CD4-positive, alpha-beta T cell (primary cell): ENCODE data around the gene ARID1B. TPM values are rescaled to one million over a fixed set of nuclear protein-coding genes. Genes with fewer than 3 reads are reported as not detected.

Experiments
- ATAC-seq: fragments of 200-7000 bp; cut with Tn5 transposase; one replicate; pipeline ENCODE4 v1.10.0; 2022; ENCODE audit warnings: mild to moderate bottlenecking; ENCODE audit not compliant: poor library complexity
- CTCF ChIA-PET: fragments of 350-600 bp; sonication (Branson Sonifier 250); formaldehyde crosslinking; loops from one replicate; lab custom pipeline; 2021; ENCODE audit warnings: antibody characterized with exemption, inconsistent platforms; lab: Charles Lee
- POLR2A ChIA-PET: fragments of 350-600 bp; sonication (Branson Sonifier 250); formaldehyde crosslinking; loops from one replicate; lab custom pipeline; 2021; ENCODE audit warnings: antibody characterized with exemption, inconsistent platforms; lab: Charles Lee
- DNase-seq, 14 experiments: peaks; one replicate each; pipeline ENCODE4 v3.0.0-alpha.2; 2013 to 2020; ENCODE audit warnings: mixed read lengths in 2 of 14
- H3K27ac ChIP-seq, 2 donors: one replicate each; pipeline versions ENCODE4 v1.5.1 to v1.7.0; 2013; ENCODE audit warnings: low read length in 2 of 2, low read depth in 1 of 2, mild to moderate bottlenecking in 1 of 2
- H3K27me3 ChIP-seq, 2 experiments: 1 replicate in 1 of 2; 2 replicates in 1 of 2; pipeline versions ENCODE4 v1.6.1 to v1.7.0; 2013; ENCODE audit warnings: low read length in 2 of 2, control low read depth in 1 of 2, mild to moderate bottlenecking in 1 of 2, moderate library complexity in 1 of 2; ENCODE audit not compliant: insufficient read depth in 2 of 2, control insufficient read depth in 1 of 2
- H3K36me3 ChIP-seq: one replicate; pipeline ENCODE4 v1.6.1; 2013; ENCODE audit warnings: low read length, control low read depth; ENCODE audit not compliant: insufficient read depth
- H3K4me1 ChIP-seq: one replicate; pipeline ENCODE4 v1.6.1; 2013; ENCODE audit warnings: low read length, control low read depth; ENCODE audit not compliant: insufficient read depth
- H3K4me3 ChIP-seq: one replicate; pipeline ENCODE4 v1.5.1; 2013; ENCODE audit warnings: mild to moderate bottlenecking, low read length, moderate library complexity
- H3K9me3 ChIP-seq, 2 experiments: 1 replicate in 1 of 2; 2 replicates in 1 of 2; pipeline versions ENCODE4 v1.6.1 to v1.7.0; 2013; ENCODE audit warnings: low read length in 2 of 2, mild to moderate bottlenecking in 2 of 2, control low read depth in 1 of 2, moderate library complexity in 1 of 2; ENCODE audit not compliant: control insufficient read depth in 1 of 2, insufficient read depth in 1 of 2
- H3K27ac Mint-ChIP-seq: one replicate; pipeline ENCODE4 v1.8.0; 2020; ENCODE audit warnings: mixed read lengths
- H3K27me3 Mint-ChIP-seq: one replicate; pipeline ENCODE4 v1.8.0; 2021; ENCODE audit warnings: mixed read lengths
- H3K36me3 Mint-ChIP-seq: one replicate; pipeline ENCODE4 v1.8.0; 2021; ENCODE audit warnings: low read depth, mixed read lengths
- H3K4me1 Mint-ChIP-seq: one replicate; pipeline ENCODE4 v1.8.0; 2021; ENCODE audit warnings: low read depth, mixed read lengths
- H3K4me3 Mint-ChIP-seq: one replicate; pipeline ENCODE4 v1.8.0; 2020; ENCODE audit warnings: mild to moderate bottlenecking, mixed read lengths
- H3K9me3 Mint-ChIP-seq: one replicate; pipeline ENCODE4 v1.8.0; 2020; ENCODE audit warnings: mixed read lengths
- intact Hi-C, 2 experiments: fragments of 100-400 bp; cut with DNase I in 1 of 2; cut with micrococcal nuclease in 1 of 2; formaldehyde crosslinking; loops; one replicate each; pipeline versions ENCODE4 v1.15.1 to v1.9.0; 2023 to 2025; cut with DNase I, micrococcal nuclease
- total RNA-seq, 174 experiments: library from RNA in 2 of 174; stranded (reverse) in 2 of 174; gene quantifications; one replicate each; pipeline ENCODE4 v1.2.3 and lab custom pipeline; 2021 to 2026
- TF ChIP-seq, protein P1 (sequence below): fragments of 200-600 bp; IDR thresholded peaks from one replicate; pipeline ENCODE4 v1.8.0; 2022; ENCODE audit warnings: antibody characterized with exemption, mild to moderate bottlenecking

The ARID1B gene
- total RNA-seq, 2 experiments from 2014 or later, result 120 to 125 TPM

GRCh38 chr6:157233156-157233555, 456.0 kb downstream of the ARID1B start:
- Mint-ChIP-seq H3K36me3 (peaks cover 3% of the 10 kb centered on the region), H3K9me3 (peaks cover 2% of the 10 kb centered on the region), H3K27ac (no peak overlapping the region), H3K4me3 (no peak overlapping the region), H3K4me1 (peaks cover 43% of the 10 kb centered on the region), H3K27me3 (peaks cover 37% of the 10 kb centered on the region)
- peaks cover 0 to 6% of the 10 kb centered on the region in 2 experiments for H3K9me3 ChIP-seq
- DNase-seq (peak in 1 of 14 experiments; percentile 16), ATAC-seq (no peak)
- H3K27ac ChIP-seq, result no peak overlapping the region
- H3K36me3 ChIP-seq, result no peaks in the 10 kb centered on the region
- TF ChIP-seq, protein P1, sequence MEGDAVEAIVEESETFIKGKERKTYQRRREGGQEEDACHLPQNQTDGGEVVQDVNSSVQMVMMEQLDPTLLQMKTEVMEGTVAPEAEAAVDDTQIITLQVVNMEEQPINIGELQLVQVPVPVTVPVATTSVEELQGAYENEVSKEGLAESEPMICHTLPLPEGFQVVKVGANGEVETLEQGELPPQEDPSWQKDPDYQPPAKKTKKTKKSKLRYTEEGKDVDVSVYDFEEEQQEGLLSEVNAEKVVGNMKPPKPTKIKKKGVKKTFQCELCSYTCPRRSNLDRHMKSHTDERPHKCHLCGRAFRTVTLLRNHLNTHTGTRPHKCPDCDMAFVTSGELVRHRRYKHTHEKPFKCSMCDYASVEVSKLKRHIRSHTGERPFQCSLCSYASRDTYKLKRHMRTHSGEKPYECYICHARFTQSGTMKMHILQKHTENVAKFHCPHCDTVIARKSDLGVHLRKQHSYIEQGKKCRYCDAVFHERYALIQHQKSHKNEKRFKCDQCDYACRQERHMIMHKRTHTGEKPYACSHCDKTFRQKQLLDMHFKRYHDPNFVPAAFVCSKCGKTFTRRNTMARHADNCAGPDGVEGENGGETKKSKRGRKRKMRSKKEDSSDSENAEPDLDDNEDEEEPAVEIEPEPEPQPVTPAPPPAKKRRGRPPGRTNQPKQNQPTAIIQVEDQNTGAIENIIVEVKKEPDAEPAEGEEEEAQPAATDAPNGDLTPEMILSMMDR, result no peak
- ChIA-PET CTCF (no interaction called here), POLR2A (no interaction called here)
- no peak overlapping the region for H3K4me3 ChIP-seq
- H3K4me1 ChIP-seq, result peaks cover 34% of the 10 kb centered on the region
- H3K27me3 ChIP-seq, result peaks cover 6 to 25% of the 10 kb centered on the region in 2 experiments
- intact Hi-C loops, result no loop called here

- ATAC-seq, result no peak
- H3K4me3 Mint-ChIP-seq, result peak overlapping the region; percentile 56
- peaks cover 37% of the 10 kb centered on the region for H3K27me3 Mint-ChIP-seq
- peaks cover 3% of the 10 kb centered on the region for H3K9me3 Mint-ChIP-seq
- peaks cover 0 to 6% of the 10 kb centered on the region in 2 experiments for H3K9me3 ChIP-seq
- no peak overlapping the region for H3K27ac ChIP-seq
- intact Hi-C loops, result loop anchor here in 1 of 2 experiments (2.0 kb wide), 1 partner anchor 41 kb away; no protein-coding TSS in a partner anchor
- H3K36me3 ChIP-seq, result no peaks in the 10 kb centered on the region
- ChIA-PET POLR2A (no interaction called here), CTCF (no interaction called here)
- H3K4me1 ChIP-seq, result peaks cover 28% of the 10 kb centered on the region
- peak in 1 of 14 experiments; percentile 5 for DNase-seq
- H3K27me3 ChIP-seq, result peaks cover 6 to 25% of the 10 kb centered on the region in 2 experiments
- TF ChIP-seq, protein P1, result no peak
- H3K4me1 Mint-ChIP-seq, result peaks cover 38% of the 10 kb centered on the region
- H3K36me3 Mint-ChIP-seq, result peaks cover 3% of the 10 kb centered on the region
- H3K4me3 ChIP-seq, result no peak overlapping the region
- H3K27ac Mint-ChIP-seq, result no peak overlapping the region
These were observed 456.5 kb downstream of the ARID1B start for GRCh38 chr6:157233686-157234085.

GRCh38 chr6:157235600-157236039, 458.4 kb downstream of the ARID1B start:
- DNase-seq (peak; percentile 16 to 83 (median 48)), ATAC-seq (peak; percentile 90)
- Mint-ChIP-seq H3K4me1 (peaks cover 26% of the 10 kb centered on the region), H3K9me3 (peaks cover 3% of the 10 kb centered on the region), H3K27ac (peak overlapping the region; percentile 25), H3K27me3 (peaks cover 37% of the 10 kb centered on the region), H3K4me3 (peak overlapping the region; percentile 96), H3K36me3 (peaks cover 3% of the 10 kb centered on the region)
- peaks cover 6 to 25% of the 10 kb centered on the region in 2 experiments for H3K27me3 ChIP-seq
- H3K9me3 ChIP-seq, result peaks cover 0 to 6% of the 10 kb centered on the region in 2 experiments
- no peak overlapping the region for H3K27ac ChIP-seq
- intact Hi-C loops, result loop anchor here in 1 of 2 experiments (2.0 kb wide), 1 partner anchor 39 kb away; no protein-coding TSS in a partner anchor
- peaks cover 33% of the 10 kb centered on the region for H3K4me1 ChIP-seq
- ChIA-PET CTCF (interaction anchor here (0.5 to 1.9 kb wide), 11 partner anchors 10 to 985 kb away, joined by 3 to 14 read pairs (median 4); no protein-coding TSS in a partner anchor), POLR2A (interaction anchor here (0.6 to 2.2 kb wide), 10 partner anchors 8 to 214 kb away, joined by 3 to 12 read pairs (median 4); no protein-coding TSS in a partner anchor)
- TF ChIP-seq, protein P1, result peak; percentile 76
- H3K36me3 ChIP-seq, result no peaks in the 10 kb centered on the region
- peak overlapping the region; percentile 65 for H3K4me3 ChIP-seq
